NCI-H526 (cell line): ENCODE results near the gene CHD2.

Source experiments
- DNase-seq, 2 experiments: peaks; one replicate each; lab custom pipeline; 2025; lab: John Stamatoyannopoulos, UW

CHD2 gene

DNA sequence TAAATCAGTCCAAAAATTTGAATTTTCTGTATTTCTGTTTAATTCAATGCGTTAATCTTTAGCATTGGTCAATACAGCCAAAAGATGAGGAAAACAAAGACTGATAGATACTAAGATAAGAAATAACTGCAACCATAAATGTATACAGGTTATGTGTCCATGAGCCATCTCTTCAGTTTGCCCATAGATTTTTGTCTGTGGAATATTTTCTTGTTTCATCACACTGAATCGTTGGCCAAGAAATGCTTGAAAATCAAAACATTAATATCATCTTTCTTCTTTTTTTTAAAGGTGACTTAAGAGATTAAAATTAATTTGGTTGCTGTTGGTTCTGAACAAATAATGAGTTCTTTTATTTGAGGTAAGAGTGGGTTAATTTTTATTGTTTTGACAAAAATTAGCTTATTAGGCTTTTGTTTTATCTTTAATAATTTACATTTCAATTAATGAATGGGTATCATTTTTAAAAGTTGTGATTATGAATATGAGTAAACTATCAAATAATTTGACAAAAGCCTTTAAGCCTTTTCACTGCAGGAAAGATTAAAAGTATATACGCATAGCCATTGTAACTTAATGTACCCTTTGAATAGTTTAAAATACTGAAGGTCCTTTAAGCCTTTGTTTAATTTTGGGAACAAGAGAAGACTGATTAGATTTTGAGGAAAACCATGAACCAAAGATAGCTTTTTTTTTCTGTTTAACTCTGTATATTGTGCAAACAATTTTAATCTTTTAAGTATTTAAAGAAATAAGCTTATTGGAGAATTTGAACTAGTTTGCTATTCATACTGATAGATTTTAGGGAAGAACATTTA, 14.7 kb upstream of the CHD2 start:
- DNase-seq = peak in 1 of 2 experiments; percentile 16

DNA sequence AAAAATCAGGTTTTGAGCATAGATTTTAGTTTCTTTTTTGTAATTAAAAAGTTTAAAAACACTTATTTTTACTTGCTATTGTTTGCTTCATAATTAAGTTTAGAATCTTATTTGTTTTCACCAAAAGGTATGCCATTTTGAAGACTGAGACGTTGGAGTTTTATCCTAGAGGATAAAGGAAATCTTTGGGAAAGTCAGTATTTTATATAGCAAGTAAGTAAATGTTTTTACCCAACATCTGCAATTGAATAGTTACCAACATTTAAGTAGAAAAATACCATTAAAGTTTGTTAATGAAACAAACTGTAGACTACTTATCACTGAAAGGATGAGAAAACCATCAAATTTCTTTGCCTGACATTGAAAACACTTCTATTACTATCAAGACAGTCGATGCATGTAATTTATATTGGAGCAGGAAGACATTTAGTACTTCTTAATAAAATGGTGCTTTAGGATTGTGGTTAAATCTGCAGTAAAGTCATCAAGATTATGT, 14.0 kb upstream of the CHD2 start:
- no peak for DNase-seq

DNA sequence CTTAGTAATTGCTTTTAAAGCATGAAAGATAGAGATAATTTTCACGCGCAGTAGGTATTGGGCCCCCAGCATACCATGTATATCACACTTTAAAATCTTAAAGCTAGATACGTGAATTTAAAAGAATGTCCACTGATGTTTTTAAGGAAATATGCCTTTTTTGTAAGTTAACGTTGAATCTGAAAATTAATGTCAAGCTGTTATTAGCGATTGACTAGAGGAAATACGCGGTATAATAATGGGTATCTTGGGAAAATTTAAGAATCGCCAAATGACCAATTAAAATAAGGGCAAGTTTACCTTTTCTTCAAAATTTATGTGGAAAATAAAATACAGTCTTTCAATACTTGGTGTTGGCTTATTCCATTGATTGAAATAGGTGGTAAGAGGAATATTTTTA, 13.3 kb upstream of the CHD2 start:
- DNase-seq = no peak

DNA sequence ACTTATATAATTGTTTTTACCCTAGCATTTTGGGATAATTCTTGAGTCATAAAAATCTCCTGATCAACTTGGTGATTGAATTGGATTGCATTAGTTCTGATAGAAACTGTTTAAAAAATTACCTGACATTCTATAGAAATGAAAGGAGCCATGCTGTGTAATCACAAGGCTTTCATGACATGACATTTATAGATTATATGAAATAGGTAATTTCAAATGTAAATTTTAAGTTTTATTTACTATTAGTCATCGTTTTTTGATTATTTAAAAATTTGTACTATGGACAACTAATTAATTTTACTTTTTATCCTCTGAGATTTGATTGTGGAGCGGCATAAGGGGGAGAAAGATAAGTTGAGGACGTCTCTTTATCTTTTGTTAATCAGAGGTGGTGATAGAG, 12.3 kb upstream of the CHD2 start:
- DNase-seq = no peak

DNA sequence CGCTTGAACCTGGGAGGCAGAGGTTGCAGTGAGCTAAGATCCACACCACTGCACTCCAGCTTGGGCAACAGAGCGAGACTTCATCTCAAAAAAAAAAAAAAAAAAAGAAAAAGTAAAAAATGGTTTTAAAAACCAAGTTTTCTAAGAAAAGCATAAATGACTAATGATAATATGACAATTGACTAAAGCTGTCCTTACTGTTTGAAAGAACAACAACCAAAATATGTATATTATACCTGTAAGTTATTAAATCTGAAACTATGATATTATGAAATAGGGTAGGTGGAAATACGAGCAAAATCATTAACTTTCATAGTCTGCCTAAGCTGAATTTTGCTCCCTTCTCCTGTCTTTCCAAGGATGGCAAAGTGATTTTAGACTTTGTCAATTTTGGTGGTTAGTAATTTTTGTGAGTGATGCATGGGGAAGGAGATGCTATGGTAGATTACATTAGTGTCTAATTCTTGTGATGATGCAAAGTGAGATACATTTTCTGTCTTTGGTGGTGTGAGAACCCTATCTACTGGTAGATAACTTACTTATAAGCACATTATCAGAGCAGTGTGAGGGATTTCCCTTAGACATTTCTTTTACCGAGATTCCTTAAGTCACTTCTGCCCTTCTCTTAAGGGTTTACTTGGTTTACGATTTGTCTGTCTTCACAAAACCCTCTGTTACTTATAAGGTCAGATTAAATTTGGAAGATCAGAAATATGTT, 10.6 kb upstream of the CHD2 start:
- no peak for DNase-seq

DNA sequence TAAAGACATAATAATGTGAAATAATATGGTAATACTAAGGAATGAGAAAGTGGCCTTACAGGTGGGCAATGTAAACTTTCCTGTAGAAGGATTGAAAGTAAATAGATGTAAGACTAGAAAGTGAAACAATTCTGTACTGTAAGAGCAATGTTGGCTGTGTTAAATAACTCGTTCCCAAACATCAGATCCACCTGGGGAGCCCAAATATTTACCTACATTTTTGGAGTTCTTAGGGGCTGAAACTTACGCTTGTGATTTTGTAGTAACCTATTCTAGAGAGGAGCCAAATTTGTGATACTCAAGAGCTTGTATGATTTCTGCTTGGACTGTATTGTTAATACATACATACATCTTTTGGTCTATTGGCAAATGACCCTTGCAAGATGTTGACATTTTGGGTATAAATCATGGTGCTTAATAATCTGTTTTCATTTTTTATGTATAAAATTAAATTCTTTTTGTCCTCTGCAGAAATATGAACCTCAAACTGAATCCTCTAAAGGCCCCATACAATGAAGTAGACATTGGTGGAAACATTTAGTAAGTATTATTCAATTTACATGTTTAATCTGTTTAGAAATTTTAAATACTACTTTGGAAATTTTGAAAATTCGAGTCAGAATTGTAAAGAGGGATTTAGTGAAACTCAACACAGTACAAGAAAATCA, 8.5 kb upstream of the CHD2 start:
- DNase-seq = no peak

DNA sequence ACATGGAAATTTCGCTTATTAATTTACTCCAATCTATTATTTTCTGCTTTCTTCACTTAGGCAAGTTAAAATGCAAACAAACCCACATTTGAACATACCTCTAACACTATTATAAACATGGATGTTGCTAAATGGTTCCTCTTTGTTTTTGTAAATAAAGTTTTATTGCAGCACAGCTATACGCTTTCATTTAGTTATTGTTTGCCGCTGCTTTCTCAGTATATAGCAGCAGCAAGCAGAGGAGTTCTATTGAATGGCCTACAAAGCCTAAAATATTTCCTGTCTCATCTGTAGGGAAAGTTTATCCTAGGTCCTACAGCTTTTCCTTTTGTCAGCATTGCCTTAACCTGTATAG, 7.9 kb upstream of the CHD2 start:
- no peak for DNase-seq

DNA sequence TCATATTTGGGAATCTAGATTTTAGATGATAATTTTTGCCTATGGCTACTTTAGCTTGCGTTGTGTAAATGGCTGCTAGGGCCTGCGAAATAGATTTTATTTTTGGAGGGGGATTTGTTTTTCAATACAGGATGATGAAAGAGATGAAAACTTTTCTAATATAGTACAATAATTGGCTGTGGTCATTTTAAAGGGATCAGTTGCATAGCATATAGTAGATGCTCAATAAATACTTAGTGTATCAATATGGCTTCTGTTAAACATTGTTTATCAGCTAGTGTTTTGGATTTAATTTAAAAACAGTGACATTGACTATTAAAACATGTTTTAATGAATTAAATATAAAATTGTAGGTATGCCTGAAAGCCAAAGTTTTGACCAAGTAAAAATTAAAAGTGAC, 6.9 kb upstream of the CHD2 start:
- no peak for DNase-seq

DNA sequence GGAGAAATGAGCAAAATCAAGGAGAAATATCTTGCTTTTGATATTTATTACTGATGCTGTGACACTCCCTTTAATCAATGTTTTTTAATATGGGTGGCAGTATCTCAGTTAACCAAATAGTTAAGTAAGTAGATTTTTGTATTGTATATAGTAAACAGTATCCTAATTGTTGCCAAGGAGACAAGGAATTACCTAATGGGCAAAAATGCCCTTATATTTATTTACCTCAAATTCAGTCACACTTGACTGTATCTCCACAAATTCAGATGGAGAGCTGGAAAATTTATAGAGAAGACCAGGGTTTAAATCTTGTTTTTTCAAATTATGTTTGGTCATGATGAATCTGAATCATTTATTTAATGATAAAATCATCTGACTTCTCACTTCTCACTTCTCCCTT, 3.6 kb upstream of the CHD2 start:
- DNase-seq = no peak

DNA sequence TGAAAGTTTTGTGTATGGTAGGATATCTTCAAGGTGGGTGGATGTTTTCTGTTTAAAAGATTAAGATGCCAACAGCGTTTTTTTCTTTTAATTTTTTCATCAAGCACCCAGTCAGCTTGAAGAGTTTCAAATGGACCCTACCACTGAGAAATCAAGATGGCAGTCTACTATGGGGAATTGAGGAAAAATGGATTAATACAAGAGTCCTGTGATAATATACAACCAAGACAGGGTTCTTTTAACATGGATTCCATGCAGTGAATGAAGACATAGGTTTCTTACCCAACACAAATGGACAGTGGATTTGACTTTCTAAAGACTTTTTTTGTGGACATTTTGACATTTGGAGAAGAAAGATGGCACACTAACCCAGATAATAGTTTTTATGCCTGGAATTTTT, 2.5 kb upstream of the CHD2 start:
- no peak for DNase-seq

DNA sequence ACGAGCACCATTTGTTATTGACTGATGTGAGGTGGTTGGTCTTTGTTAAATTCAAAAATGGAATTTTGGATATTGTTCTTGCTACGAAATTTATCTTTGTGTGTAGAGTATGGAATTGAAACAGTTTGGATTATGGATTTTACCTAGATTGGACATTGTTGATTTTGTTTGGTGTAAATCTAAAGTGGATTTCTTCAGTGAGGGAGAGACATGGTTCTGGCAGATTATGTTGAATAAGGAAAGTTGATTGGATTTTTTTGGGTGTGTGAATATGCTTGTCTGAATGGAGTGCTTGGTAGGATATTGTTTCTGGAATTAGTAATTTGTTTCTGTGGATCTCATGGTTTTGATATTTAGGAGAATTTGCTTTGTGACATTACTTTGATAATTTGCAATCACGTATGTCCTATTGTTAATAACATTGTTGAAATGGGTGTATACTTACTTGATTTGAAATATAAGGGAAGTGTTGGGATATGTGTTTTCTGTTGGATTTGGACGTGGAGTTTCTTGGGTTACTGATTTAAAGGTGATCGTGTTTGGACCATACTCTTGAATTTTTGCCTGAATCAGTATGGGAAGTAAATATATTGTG, 1.0 kb upstream of the CHD2 start:
- no peak for DNase-seq

DNA sequence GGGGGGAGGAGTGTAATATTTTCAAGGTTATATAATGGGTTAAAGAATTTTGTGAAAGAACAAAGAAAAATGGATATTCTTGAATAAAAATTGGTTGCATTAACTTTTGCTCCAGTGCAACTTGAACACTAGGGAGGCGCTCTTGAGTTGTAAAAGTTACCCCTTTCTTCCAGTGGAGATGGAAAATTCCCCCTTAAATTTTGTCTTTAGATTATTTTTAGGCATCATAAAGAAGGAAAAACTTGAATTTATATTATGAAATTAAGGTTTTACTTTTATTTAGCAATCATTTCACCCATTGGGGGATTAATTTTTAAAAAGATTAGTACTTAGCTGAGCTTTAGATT, 550 bp upstream of the CHD2 start:
- peak in 1 of 2 experiments; percentile 44 for DNase-seq

DNA sequence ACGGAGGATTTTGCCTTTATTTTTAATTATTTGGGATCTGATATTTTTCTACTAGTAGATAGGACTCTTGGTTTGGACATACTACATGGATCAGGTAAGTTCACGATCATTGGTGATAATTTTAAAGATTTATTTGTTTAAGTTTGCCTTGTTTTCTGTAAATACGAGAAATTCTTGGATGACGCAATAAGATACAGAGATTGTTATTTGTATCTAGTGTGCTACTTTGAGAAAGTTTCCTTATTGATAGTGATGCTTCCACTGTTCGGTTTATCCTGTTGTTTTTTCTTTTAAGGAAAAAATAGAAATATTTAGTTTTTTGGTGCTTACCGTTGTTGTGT, 577 bp downstream of the CHD2 start:
- no peak for DNase-seq

DNA sequence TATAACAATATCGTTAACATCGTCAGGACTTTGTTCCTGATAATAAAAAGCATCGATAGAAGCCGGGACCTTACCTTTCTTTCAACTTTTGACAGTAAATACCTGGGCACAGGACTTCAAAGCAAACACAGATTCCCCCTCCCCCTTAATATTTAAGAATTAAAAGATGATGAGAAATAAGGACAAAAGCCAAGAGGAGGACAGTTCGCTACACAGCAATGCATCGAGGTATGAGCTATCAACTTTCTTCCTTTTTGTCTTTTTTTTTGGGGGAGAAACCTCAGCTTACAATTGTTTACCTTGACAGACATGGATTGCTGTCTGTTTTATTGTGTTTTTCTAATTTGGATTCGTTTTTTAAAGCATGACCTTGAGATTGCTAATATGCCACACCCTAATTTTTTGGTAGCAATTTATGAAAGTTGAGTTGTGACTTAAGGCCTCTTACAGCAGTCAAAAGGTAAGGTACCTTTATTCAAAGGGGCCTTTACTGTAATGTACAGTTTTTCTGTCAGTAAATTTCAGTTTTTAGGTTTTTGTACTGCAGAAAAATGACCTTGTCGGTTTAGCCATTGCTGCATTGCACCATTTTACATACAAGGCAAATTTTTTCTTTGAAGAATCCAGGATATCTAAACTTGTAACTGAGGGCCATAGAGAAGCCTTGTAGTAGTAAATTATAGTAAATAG, 1.1 kb downstream of the CHD2 start:
- peak; percentile 31 to 36 for DNase-seq

DNA sequence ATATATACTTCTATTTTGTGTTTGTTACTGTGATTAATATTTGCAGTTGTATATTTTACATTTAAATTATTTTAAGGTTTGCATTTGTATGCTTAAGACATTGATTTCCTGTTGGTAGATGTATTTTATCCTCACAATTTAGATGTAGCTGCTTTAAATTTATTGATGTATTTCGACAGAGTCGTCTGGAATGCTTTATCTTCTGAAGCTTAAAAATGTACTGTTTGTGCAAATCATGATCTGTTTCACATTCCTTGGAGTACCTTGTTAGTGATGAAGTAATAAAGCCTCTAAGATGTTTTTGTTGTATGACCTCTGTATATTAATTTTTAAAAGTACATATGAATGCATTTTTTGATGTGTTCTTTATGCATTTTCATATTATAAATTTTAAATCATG, 1.9 kb downstream of the CHD2 start:
- no peak for DNase-seq

DNA sequence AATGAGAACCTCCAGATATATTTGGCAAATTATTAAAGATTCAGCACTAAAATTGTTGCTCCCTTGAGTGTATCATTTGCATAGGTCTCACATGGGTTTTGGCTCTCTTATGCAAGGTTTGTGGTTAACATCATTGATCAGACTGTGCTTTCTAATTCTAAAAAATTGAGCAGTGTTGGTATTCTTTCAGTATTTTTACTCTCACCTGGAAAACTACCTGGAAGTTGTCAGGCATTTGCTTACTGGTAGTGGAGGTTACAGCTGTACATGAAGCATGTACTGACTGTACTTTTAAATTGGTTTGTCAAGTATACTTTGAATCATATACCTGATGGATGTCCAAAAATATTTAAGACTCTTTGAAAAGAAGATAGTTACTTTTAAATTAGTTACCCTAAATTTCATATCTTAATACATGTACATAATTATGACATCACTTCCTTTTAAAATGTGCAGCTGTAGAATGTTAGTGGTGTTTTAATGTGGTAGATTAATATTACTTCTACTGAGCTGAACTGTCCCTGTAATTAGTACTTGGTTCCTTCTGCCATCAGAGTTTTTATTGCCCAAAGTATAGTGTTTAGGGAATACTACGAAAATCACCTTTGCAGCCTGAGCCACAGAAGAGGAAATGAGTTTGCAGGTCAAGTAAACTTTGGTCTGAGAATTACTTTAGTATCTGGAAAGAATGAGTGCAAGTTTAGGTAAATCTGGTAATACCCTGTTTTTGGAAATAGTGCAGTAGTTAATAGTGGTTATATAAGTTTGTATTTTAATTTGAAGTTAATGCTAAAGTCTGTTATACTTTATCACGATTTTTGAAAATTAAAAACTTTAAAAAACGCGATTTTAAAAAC, 2.8 kb downstream of the CHD2 start:
- DNase-seq = peak; percentile 41 to 58

DNA sequence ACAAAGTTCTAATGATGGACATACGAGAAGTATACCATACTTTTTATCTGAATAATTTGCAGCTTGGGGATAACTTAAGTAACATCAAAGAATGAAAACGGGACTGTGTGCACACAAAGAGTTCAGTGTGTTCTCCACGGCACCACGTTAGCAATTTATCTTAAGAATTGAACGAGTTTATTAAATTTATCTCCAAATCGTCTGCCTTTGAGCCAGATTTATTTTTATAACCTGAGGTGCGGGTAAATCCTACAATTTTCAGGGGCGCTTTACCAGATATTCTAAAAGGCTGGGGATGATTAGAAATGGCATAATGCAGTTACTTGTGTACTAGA, 3.5 kb downstream of the CHD2 start:
- DNase-seq = no peak

DNA sequence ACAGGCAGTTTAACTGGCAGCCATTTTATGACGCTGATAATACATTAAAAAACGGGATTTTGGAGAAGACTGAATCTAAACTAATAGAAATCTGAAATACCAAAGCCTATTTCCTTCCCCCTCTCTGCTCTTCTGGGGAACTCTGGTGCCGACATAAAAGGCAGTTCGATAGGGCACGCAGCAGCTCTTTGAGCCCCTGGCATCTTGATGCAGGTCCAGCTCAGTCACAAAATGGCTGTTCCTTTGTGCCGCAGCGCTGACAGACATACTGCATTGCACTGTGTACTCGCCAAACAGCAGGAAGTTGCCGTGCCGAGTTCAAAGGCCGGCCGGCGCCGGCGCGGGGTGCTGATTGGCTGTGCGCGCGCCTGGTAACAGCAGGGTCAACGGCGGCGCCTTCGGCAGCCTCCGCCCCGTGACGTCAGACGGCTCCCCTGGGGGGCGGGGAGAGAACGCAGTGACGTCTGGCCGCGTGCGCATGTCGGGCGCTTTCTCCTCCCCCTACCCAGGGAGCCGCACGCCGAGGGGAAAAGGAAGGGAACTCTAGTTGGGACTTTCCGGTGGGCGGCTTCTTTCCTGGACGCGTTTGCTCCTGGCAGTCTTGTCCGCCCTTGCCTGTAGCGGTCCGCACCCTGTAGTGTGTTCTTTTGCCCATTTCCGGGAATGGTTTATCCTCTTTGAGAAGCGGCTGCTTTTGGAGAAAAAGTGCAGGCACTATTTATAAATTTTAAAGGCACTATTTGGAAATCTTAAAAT, 4.0 kb downstream of the CHD2 start:
- DNase-seq = peak; percentile 96 to 99

DNA sequence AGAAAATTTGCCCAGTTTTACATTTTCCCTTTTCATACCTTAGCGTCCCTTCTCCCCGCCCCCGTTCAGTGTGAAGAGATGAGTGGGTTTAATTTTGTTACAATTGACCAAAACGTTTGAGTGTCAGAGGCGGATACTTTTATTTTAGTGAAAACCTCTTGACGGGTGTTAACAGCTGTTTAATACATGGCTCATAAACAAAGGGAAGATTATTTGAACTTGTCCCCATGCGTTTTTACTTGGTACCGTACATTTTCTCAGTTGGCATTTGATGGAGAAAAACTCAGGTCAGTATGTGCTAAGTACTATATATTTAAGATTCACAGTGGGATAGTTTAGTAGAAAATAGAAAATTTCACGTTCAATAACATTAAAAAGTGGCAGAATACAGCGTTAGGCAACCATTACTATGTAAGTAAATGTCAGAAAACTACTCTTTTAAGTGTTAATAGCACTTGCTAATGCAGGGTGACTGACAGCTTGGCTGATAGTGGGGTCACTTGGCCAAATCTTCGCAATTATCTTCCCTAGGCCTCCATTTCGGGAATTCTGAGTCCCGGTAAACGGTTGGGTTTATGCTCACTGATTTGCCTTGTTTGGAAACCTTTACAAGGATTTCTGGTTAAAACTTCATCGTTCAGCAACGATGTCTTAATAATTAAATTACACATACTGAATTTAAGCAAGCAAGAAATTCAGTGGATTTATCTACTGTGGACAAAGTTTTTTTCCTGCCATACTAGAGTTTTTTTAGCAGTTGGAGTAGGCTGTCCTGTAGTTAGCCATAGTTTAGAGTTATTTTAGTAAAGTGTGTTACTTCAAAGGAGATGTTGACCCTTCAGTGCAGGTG, 4.8 kb downstream of the CHD2 start:
- no peak for DNase-seq

DNA sequence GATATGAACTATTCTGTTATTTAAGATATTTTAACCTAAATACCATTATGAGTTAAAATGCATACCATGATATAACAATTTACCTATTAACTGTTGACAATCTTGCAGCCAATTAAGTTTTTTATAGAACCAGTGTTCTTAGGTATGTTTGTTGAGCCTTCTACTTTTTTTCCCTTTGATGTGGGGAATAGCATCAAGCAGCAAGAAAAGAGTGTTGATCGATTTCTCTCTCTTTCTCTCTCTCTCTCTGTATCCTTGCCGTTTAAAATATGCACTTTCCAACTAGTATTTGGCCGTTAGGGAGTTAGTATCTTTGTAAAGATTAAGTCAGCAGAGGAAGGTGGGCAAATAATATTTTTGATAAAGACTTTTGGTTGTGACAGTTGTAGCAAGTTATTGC, 5.9 kb downstream of the CHD2 start:
- DNase-seq = no peak
